Stimulated activated CD8-positive, alpha-beta memory T cell treated with anti-CD3 and anti-CD28 coated beads, Interleukin-15, amount 100 ng/mL, for 24 hours (primary cell): ENCODE results near the gene FGF14.
"Not testable (repeated sequence)": the region's sequence is repeated elsewhere in the genome, so short reads cannot be mapped to it uniquely, and the experiment has no call there.

Experiments
- DNase-seq: peaks from one replicate; pipeline ENCODE4 v3.0.0-alpha.2; 2020; ENCODE audit warnings: low read depth

FGF14 gene

DNA sequence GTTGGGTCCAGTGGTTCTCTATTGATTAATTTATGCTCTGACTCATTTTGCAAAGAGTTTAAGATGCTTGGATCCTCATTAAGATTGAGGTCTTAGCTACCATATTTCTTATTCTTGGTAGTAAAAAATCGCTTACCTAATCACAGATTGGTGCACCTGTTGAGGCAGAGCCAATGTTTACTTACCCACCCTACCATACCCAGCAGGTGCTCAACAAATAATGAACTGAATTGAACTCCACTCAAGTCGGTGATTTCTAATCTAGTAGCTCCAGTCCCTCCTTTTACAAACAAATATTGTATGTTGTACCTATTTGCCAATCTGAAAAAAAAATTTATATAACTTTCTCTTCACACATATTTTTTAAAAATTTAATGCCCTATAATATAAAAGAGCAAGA lies 361.0 kb downstream of the FGF14 start:
- DNase-seq: no peak

DNA sequence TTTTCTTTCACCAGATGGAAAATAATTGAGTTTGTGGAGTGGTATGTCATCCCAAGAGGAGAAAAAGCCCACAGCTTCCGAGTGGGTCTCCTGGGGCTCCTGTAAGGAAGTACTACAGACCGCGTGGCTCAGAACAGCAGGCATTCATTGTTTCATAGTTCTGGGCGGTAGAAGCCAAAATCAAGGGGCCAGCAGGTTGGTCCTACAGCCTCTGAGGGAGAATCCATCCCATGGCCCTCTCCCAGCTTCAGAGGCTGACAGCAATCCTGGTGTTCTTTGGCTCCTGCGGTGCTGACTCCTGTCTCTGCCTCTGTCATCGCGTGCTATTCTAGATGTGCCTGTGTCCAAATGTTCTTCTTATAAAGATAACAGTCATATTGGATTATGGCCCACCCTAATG lies 362.6 kb downstream of the FGF14 start:
- no peak for DNase-seq

- DNase-seq: no peak
These were observed 363.1 kb downstream of the FGF14 start for GRCh38 chr13:102038787-102039186.

DNA sequence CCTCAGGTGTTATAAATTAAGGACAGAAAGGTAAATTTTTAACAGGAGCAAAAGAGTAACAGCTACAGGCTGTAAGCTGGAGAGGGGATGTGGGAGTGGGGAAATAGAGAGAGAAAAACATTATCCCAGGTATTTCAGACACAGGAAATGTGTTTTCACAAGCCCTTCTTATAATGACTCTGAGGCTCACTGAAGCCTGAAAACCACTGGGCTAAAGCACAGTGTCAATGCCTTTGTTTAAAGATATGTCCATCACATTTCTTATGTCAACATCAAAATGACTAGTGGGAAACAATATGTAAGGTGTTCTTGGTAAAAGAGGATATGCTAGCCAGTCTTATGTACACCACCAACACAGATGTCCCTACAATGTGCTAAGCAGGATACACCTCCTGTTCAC lies 365.9 kb downstream of the FGF14 start:
- no peak for DNase-seq

GRCh38 chr13:102033857-102034331 lies 368.0 kb downstream of the FGF14 start:
- DNase-seq: no peak

DNA sequence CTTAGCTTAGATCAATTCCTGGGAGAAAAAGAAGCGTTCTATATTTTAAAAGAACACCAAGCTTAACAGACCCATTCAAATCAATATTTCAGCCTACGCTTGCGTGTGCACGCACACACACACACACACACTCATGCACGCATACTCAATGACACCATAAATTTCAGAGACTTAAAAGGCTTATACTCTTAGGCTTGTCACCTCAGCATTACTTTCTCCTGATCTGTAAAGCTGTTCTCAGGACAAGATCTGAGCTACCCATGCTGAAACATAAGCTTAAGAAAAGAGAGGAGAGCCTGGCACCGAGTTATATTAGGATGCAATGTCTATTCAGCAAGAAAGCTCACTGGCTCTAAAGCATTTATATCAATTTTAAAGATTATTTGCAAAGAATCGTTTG lies 368.5 kb downstream of the FGF14 start:
- DNase-seq: no peak

GRCh38 chr13:102028868-102029267 lies 373.0 kb downstream of the FGF14 start:
- no peak for DNase-seq

GRCh38 chr13:102028206-102028605 lies 373.6 kb downstream of the FGF14 start:
- no peak for DNase-seq

DNA sequence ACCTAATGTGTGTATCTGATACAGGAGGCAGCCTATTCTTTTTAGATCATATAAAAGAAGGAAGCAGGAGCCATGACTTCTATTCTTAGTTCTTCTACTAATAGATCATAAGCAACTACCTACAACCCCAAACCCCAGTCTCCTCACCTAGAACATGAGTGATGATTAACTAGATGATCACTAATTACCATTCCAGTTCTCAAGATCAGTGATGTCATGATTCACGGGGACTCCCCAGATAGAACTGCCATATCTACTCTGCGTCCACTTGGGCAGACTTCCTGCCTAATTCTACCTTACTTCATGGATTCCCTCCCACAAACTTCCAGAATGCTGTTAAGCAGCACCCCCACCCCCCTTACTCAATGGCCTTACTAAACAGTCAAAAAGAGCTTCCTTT lies 380.1 kb downstream of the FGF14 start:
- DNase-seq: no peak

DNA sequence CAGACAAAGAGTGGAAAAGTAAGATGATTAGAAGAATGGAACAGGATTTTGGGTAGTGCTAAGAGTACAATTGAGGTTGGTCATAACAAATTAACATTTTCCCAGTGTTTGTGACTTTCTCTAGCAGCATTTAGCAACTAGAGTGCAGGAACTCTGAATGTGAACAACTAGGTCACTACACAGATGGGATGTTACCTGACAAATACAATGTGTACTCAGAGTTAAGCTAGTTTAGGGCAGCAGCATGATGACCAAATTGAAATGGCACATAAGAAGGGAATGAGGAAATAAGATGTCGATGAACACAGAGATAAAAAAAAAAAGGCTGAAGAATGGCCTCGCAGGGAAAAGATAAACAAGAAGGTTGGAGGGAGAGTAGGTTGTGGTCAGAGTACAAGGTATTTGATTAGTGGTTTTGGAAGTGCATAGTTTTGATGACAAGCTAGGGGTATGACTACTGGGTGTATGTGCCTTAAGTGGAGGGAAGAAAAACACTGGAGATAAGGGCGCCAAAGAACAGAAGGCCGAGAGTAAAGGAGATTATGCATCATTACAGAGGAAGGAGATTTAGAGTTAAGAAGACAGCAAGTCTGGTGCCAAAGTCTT lies 381.1 kb downstream of the FGF14 start:
- DNase-seq: no peak

DNA sequence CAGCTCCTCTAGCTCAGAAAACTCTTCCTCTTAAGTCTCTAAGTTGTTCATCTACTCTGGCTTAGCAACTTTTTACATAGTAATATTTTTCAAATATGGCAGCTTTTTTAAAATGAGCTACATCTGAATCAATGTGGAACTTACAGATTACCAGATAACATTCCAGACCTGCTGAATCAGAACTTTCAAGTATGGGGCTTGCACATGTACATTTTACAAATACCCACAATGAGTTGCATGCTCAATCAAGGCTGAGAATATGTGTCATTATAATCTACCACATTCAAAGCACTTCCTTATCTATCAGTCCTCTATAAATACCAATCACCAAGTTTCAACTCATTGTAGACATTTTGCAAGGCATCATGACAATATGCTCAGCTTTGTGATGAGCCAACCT lies 383.1 kb downstream of the FGF14 start:
- DNase-seq: no peak

GRCh38 chr13:102017248-102017647 lies 384.6 kb downstream of the FGF14 start:
- DNase-seq: no peak

- DNase-seq: no peak
These were observed 389.3 kb downstream of the FGF14 start for GRCh38 chr13:102012299-102013293.

GRCh38 chr13:102011455-102011854 lies 390.4 kb downstream of the FGF14 start:
- DNase-seq: not testable (repeated sequence)

DNA sequence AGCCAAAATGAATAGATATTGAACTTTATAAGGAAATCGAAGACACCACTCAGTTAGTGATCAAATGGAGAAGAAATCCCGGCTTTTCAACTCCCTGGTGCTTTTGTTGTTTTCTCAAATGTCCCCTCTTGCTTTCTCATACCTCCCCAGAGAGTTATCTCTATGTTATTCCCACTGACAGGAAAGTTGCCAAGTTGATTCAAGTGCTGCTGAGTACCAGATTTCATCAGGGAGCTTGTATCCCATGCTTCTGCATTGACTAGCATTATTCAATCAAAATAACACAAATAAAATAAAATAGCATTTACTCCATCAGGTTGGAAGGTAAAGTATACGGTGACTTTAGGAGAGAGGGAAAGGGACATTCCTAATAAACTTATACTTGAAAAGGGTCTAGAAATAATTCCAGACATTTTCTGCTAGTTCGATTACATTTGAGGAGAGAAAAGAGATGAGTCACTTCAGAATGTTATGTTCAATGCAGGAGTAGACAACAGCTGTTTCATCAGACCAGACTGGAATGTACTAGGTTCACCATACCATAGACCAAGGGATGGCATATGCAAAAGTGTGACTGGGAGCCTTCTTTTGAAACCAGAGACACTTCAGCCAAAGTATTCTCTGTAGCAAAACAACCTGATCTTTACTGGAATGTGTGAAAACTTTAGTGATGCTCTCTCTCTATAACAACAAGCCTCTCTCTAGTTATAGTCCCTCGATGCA lies 397.8 kb downstream of the FGF14 start:
- DNase-seq: no peak

- no peak for DNase-seq
These were observed 399.6 kb downstream of the FGF14 start for GRCh38 chr13:102002287-102002686.

DNA sequence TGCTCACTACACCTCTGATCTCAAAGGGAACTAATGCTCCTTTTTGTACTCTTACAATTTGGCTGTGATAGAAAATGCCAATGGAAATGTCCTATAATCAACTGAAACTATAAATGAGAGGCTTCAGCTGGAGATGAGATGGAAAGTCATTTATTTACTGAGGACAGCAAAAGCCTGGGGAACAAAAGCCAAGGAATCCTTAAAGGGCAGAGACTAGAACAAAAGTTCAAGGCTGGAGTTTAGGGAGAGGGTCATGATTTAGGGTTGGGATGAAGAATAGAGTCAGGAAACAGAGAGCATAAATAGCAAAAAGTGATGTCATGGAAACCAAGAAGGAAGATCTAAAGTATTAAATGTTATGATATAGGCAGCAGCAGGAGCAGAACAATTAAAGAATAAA lies 401.1 kb downstream of the FGF14 start:
- no peak for DNase-seq

GRCh38 chr13:101998129-101998528 lies 403.7 kb downstream of the FGF14 start:
- DNase-seq: no peak

DNA sequence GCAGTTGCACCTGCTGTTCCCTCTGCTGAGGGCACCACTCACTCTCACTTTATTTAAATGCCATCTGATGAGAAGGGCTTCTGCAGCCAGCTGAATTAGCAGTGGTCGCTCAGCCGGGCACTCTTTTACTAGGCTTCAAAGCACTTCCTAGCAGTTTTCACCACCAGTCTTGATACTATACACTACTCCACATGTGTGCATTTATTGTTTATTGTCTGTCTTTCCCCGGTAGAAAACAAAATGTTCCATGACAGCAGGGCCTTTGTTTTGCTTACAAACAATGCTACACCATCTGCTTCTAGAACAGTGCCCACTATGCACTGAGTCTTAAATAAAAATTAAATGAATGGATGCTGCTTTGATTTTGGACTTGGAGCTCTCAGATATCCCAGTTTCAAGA lies 404.9 kb downstream of the FGF14 start:
- no peak for DNase-seq

GRCh38 chr13:101989798-101990350 lies 412.0 kb downstream of the FGF14 start:
- no peak for DNase-seq

DNA sequence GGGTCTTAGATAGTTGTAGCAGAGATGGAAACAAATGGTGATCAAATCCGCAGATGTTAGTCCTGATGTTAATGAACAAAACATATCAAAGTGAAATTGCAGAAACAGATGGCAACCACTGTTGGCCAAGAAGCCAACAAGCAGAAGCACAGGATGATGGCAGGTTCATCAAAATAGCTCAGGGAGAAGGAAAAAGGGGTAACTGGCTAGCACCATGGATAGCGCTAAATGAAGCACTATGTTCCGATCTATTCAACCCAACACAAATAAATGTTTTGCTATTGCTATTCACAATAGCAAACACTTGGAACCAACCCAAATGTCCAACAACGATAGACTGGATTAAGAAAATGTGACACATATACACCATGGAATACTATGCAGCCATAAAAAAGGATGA lies 413.7 kb downstream of the FGF14 start:
- DNase-seq: no peak

GRCh38 chr13:101986316-101986715 lies 415.5 kb downstream of the FGF14 start:
- DNase-seq: no peak
